Measurements from ENCODE around the gene TRPM2.

The TRPM2 gene

GRCh38 chr21:44376606-44377005 lies 23.2 kb downstream of the TRPM2 start:
- no peak overlapping the region for H3K4me3 ChIP-seq (ENCODE audit: low read depth, low read length)
- no peak for TF ChIP-seq POLR2A (IDR thresholded peaks at IDR 0.05; ENCODE audit: extremely low read depth, insufficient read length)
- no peak for TF ChIP-seq CTCF (IDR thresholded peaks at IDR 0.05; ENCODE audit: low read depth, low read length)
- no peak for TF ChIP-seq MAX (IDR thresholded peaks at IDR 0.05; ENCODE audit: low read depth, low read length)
- TF ChIP-seq MYC (IDR thresholded peaks at IDR 0.05; ENCODE audit: low read depth, low read length), result no peak
- no peak for DNase-seq (ENCODE audit: low read depth)

- peak; percentile 50 for DNase-seq (ENCODE audit: low read depth)
- no peak overlapping the region for H3K4me3 ChIP-seq (ENCODE audit: low read depth, low read length)
- TF ChIP-seq MYC (IDR thresholded peaks at IDR 0.05; ENCODE audit: low read depth, low read length) (no peak), POLR2A (IDR thresholded peaks at IDR 0.05; ENCODE audit: extremely low read depth, insufficient read length) (no peak), CTCF (IDR thresholded peaks at IDR 0.05; ENCODE audit: low read depth, low read length) (peak; percentile 12), MAX (IDR thresholded peaks at IDR 0.05; ENCODE audit: low read depth, low read length) (no peak)
These were observed 23.9 kb downstream of the TRPM2 start for GRCh38 chr21:44377201-44377921.

GRCh38 chr21:44377922-44378645 lies 24.7 kb downstream of the TRPM2 start:
- H3K4me3 ChIP-seq (ENCODE audit: low read depth, low read length), result no peak overlapping the region
- no peak for TF ChIP-seq MAX (IDR thresholded peaks at IDR 0.05; ENCODE audit: low read depth, low read length)
- no peak for TF ChIP-seq POLR2A (IDR thresholded peaks at IDR 0.05; ENCODE audit: extremely low read depth, insufficient read length)
- TF ChIP-seq CTCF (IDR thresholded peaks at IDR 0.05; ENCODE audit: low read depth, low read length), result no peak
- TF ChIP-seq MYC (IDR thresholded peaks at IDR 0.05; ENCODE audit: low read depth, low read length), result no peak
- DNase-seq (ENCODE audit: low read depth), result no peak

GRCh38 chr21:44378646-44379514 lies 25.5 kb downstream of the TRPM2 start:
- no peak for TF ChIP-seq MAX (IDR thresholded peaks at IDR 0.05; ENCODE audit: low read depth, low read length)
- TF ChIP-seq POLR2A (IDR thresholded peaks at IDR 0.05; ENCODE audit: extremely low read depth, insufficient read length), result no peak
- no peak overlapping the region for H3K4me3 ChIP-seq (ENCODE audit: low read depth, low read length)
- DNase-seq (ENCODE audit: low read depth), result no peak

GRCh38 chr21:44379515-44379848 lies 26.1 kb downstream of the TRPM2 start:
- DNase-seq (ENCODE audit: low read depth), result no peak
- no peak for TF ChIP-seq MYC (IDR thresholded peaks at IDR 0.05; ENCODE audit: low read depth, low read length)
- no peak for TF ChIP-seq POLR2A (IDR thresholded peaks at IDR 0.05; ENCODE audit: extremely low read depth, insufficient read length)
- no peak for TF ChIP-seq MAX (IDR thresholded peaks at IDR 0.05; ENCODE audit: low read depth, low read length)
- TF ChIP-seq CTCF (IDR thresholded peaks at IDR 0.05; ENCODE audit: low read depth, low read length), result no peak
- H3K4me3 ChIP-seq (ENCODE audit: low read depth, low read length), result no peak overlapping the region

All from NB4 (cell line).